Measurements from ENCODE around the gene GRIK5.

GRCh38 chr19:41981724-41982123 is 88.3 kb downstream of the GRIK5 start:
- TF ChIP-seq CTCF (conservative IDR thresholded peaks at IDR 0.05; ENCODE audit: low read length) (no peak), EZH2phosphoT487 (IDR thresholded peaks at IDR 0.05; ENCODE audit: borderline replicate concordance) (no peak)
